HG03460 (cell line): ENCODE results near the gene CA10.

ENCODE experiments used
- ATAC-seq: cut with Tn5 transposase; IDR thresholded peaks from one replicate; pipeline ENCODE4 v1.9.1; 2021; ENCODE audit not compliant: unreplicated experiment

Gene CA10

DNA sequence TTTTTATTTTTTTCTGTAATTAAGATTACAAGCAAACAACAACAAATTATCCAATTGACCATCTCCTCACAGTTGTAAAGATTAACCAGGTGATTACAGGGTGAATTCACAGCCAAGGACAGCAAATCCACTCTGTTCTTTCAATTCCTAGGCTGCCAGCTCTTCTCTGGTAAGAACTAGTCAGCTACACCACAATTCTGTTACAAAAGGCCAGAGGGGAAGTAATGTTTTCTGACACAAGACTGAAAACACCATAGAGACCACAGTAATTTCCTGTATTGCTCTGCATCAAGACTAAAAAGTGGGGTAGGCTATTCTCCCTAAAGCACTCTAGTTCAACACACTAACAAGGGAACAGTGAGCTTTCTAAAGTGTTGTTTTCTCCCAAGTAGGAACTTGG, 10.6 kb downstream of the CA10 start:
- peak; percentile 66 for ATAC-seq

DNA sequence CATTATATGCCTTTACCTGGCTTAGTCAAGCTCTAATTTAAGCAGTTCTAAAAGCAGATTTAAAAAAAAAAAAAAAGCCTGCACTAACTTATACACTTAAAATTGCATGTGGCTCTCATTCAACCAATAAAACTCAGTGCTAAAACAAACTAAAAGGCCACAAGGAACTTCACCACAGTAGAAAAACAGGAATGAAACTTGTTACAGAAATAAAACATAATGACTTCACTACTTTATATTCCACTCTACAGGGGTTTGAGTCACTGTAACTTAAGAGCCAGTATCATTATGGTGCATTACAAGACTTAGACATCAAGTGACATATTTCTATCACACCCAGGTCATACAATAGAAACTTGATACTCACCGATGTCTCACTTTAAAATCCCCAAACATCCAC, 11.1 kb downstream of the CA10 start:
- ATAC-seq: no peak

DNA sequence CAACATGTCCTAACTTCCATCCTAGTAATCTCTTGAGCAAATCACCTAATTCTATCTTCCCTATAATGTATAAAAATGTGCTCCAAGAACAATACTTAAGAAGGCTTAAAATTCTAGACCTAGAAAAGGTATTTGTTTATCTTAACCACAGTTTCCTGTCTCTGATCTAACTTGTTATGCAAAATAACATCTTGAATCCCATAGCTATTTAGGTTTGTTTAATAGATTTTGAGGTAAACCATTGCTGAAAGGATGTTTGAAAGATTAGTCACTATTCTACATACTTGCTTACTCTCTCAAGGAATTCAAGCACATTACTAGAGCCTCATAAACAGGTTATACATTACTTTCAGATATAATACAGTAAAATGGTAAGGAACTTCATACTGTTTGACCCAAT, 13.0 kb downstream of the CA10 start:
- no peak for ATAC-seq

DNA sequence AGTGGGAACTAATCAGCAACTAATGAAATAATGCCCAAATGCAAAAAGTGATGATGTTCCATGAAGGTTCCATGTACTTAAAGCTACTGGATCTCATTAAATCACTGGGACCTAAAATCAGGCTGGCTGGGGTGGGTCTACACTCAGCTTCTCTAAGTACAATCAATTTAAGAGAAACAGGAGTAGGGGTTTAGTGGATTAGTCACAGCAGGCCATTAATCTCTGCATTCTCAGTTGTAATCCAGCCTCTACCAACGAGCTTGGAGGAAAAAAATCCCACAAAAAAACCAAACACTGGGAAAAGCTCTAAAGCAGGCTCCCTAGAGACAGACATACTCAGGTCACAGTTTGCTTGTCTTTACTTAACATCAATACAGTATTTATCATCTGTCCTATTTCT, 15.0 kb downstream of the CA10 start:
- ATAC-seq: no peak

DNA sequence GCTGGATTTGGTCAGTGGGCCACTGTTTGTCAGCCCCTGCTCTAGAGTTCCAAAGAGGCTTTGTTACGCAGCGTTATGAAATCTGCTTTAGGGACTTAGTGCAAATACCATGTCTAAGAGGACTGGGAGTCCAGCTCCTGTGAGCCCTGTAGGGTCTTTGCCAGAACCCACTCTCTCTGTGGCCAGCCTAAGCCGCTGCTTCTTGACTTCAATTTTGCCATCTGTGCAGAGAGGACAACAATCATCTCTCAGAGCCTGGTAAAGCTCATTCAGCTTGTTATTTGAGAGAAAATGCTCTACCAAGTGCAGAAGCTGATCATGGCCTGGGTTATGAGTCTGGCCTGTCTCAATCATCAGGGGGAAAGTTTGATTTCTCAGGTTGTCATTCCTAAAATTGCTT, 17.9 kb downstream of the CA10 start:
- ATAC-seq: no peak

DNA sequence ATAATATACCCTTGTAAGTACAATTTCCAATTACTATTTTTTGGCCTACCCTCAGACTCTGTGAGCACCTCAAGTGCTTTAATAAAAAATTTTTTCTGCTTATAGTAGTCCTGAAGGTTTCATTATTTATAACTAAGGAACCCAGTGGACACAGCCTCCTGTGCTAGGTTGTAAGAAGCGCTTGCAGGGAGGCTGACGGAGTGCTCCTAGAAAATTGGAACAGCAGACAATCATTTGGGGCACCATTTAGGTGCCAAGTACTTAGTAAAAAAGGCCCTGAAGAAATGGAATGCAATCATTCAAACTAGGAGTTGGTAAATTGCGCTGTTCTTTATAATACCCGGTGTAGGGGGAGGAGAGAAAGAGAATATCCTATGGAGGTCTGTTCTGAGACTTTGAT, 19.8 kb downstream of the CA10 start:
- ATAC-seq: no peak

DNA sequence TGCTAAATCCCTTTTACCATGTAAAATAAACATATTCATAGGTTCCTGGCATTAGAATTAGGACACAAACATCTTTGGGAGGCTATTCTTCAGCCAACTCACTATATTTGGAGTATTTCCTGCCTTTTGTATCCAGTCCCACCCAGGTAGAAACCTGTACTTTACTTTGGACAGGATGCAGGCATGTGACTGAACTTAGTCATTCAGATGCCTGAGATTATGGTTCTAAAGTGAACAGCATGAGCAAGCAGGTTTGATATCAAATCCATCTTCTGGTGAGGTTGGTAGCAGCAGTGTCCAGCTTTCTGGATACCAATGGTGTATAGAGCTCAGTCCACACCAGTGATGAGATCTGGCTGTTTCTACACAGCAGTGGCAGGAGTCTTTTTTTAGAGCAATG, 20.2 kb downstream of the CA10 start:
- no peak for ATAC-seq

DNA sequence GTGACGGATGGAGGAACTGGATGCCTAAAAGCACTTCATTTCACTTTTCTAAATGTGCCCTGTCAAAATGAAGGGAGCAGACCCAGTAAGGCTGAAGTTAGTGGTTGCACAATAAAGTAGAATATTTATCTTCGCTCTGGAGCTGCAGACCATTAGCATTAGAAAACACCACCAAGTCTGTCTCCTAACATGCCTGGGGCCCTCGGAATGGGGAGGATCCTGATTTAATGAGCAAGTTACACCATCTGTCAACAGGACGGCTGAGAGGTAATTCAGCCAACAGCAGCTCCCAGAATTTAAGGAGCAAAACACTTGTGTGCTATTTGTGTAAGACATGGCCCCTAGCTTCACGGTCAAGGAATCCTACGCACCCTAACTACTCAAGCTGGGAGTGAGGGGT, 22.3 kb downstream of the CA10 start:
- no peak for ATAC-seq

DNA sequence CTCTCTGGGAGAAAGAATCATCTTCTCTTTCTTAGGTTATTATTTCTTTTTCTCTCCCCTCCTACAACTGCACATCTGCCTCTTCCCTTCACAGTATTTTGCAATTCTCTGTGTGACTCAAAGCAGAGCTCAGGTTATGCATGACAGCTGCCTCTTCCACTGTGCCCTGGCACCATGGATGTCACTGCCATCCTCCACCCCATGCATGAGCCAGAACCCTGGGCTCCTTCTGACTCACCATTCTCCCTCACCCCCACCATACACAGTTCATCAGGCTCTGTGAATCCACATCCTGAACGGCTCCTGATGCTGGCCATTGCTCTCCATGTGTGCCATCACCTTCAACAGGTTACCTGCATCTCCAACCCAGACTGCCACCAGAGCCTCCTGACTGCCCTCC, 23.9 kb downstream of the CA10 start:
- no peak for ATAC-seq

DNA sequence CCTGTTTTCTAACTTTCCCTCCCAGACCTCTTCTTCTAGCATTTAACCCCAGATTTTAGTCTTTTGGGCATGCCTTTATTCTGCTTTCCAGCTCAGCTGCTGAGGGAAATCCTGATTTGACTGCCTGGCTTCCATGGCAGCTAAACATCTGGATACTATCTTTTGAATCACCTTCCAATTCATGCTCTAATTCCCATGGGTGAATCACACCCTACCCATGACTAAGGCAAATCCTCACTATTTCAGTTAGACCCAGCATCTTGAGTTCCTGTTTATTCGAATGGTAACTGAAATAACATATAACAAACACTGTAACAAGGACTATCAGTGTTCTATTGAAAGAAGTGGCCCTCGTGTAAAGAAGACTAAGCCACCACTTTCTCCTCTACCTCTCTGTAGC, 29.8 kb downstream of the CA10 start:
- ATAC-seq: no peak

DNA sequence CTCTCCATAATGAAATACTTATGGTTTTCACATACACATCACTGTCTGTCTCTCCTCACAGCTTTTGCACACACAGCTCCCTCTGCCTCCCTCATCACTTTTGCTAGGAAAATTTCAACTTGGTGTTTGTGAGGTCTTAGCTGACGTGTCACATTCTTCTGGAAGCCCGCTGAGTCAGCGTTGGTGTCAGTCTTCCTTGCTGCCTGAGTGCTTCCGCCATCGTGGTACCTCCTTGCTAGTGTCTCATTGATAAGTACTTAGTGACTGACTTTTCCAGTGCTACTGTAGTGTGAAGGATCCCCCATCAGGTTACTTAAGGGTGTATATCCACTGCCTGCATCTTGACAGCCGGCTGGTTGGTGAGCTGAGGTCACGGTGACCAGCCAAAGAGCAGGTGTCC, 33.5 kb downstream of the CA10 start:
- ATAC-seq: no peak

DNA sequence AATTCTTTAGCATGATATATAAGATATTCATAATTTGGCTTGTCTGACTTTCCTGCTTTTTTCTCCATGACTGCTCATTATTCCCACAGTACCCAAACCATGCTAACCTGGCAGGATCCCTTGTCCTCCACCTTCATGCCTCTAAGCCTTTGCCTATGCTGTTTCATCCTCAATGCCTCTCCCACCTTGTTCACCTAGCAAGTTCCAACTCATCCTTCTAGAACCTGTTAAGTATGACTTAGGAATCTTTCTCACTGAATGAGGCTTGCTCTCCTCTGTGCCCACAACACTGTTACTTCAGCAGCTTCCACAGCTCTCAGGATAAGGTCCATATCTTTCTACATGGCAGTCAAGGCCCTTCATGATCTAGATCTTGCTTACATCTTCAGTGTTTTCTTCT, 34.0 kb downstream of the CA10 start:
- ATAC-seq: no peak

DNA sequence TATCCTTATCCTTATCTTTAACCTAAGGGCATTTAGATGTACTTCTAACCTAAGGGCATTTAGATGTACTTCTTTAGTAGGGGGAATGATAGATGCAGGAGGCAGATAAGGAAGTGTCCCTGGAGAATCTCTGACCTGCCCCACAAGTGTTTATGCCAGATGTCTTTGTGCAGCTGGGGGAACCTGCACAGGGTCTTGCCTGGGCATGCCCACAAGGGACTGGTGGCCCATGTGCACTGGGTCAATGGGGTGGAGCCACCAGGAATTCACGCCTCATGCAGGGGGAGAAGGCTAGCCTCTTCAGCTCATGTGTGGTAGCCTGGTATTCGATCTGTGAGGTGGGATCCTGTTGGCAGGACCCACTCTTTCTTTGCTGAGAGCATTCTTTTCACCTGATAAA, 38.0 kb downstream of the CA10 start:
- no peak for ATAC-seq

DNA sequence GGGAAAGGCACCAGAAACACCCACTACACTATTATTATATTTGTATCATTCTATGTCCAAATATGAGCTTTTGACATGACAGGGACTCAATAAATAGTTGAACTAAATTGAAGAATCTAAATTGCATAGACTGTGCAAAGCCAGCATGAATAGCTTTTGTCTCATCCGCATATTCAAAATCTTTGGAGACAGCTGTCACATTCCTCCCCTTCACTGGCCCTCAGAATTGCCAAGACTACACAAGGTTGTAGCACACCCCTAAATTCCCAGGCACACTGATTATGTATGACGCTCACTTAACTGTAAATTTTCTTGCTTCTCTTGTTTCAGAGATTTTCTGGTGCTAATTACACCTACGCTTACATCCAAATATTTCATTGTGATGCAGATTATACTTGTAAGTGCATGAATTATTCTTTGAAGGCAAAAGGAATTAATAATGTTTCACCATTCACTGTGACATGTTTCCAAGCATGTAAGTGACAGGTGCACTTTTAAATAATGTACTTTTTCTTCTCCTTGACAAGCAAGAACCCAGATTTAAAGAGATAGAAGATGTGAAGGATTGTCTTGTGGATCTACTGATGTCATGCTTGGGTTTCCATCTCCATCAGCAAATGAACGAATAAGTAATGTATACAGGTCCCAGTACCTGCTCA, 47.5 kb downstream of the CA10 start:
- ATAC-seq: no peak

DNA sequence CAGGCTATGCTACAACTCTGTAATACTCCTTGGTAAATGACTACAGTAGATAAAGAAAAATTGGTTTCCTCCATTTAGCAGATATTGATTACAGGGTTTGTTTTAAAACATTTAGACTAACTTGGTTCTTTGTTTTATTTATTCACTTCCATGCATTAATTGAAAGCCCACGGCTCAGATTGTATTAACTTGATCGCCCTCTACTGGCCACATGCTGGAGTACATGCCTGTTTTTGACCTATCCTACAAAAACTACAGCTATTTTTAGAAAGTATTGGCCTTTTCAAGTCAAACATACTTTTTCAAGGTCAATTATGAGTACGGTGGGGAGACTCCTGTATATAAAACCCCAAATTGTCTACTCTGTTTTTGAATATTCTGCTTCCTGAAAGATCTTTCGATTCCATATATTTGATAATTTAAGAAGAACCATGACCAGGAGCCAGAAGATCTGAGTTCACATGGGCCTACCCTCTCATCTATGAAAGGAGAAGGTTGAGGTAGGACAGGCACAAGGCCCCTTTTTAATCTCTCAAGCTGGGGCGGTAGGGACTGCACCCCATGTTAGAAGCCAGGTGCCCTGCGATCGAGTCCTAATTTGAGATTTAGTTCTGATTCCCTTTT, 51.8 kb downstream of the CA10 start:
- no peak for ATAC-seq

DNA sequence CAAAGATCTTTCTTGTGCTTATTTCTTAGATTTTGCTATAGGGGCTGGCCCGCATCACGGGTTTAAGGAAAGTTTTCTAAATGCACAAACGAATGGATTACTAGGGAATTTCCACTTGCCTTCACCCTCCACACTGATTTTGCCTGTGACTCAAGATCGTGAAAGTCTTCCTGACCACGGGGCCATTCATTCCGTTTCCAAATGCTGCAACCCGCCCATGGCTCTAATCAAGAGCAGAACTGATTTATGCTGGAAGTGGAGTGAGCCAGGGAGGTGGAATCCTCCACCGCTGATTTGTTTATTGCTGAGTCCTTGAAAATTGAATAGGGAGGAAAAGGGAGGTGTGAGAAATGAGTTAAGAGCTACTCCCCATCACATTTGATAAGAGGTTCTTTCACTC, 52.4 kb downstream of the CA10 start:
- ATAC-seq: no peak

DNA sequence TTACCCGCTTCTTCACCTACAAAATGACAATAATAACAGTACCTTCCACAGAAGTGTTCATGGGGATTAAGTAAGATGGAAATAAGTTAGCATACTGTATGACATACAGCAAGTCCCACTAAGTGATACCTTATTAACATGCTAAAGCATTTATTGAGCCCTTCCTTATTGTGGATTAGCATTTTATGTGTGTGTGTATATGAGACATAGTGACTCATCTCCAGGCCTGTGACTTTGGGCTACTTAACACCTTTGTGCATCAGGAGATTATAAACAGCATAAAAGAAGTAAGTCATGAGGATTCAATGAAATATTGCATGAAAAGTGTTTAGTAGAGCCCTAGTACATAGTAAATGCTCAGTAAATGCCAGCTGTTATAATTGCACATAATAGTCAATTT, 52.9 kb downstream of the CA10 start:
- ATAC-seq: no peak

DNA sequence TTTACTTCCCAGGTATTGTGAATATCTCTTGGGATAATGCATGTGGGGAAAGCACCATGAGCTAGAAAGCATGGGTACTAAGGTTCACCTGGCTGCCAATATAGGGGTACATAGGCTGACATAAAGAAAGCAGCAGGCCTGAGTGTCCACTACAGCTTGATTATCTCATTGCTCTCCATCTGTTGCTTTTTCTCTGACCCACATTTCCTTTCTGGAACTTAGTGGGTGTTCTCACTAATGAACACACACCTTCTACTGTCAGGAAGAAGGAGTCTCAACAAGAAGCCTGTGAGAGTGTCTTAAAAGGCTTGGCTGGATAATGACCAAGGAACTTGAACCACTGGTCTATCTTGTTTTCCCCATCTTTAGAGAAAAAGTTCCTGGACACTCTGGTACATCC, 62.5 kb downstream of the CA10 start:
- no peak for ATAC-seq

DNA sequence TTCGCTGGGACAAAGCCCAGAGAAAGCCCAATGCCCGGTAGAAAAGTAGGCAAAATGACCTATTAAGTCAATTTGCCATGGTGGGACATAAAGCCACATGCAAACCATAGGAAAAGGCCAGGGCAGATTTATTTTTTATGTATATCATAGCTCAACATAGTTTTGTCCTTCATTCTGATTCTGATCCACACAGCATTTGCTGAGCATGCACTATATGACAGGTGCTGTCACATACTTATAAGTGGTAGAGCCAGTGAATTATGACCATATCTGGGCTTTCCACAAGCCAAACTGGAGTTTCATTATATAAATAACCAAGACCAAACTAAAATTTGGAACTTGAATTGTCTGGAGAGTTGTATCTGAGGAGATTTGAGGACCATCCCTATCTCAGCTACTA, 74.3 kb downstream of the CA10 start:
- ATAC-seq: no peak

DNA sequence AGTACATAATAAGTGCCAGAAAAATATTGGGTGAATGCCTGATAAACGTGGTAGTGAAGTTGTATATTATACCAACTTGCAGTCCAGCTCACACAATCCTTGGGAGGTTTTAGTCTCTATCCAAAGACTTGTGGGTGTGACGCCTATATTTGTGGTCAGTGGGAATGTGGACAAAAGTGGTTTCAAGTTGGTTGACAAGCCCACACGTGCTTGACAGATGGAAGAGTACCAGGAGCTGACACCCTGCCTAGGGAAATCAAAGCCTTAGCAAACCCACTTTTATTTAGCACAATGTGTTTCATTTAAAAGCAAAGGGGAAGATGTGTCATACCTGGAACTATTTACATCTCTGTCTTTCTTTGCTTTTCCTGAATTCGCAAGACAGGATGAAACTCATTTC, 79.0 kb downstream of the CA10 start:
- ATAC-seq: no peak

DNA sequence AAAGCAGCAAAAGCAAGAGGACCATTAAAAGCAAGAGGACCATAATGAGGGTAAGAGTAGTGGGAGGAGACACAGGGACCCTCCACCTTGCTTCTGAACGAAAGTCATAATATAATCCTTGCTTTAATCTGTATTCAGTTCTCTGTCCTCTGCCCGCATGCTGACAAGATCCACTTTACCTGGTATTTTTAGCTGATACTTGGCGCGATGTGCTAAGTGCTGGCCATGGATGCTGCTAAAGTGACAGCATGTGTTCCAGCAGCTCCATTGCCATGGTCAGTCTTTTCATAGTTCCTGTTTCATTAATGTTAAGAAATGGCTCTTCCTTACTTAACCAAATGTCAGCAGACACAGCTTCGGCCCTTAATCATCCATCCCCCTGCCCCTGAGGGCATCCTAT, 86.8 kb downstream of the CA10 start:
- ATAC-seq: no peak

DNA sequence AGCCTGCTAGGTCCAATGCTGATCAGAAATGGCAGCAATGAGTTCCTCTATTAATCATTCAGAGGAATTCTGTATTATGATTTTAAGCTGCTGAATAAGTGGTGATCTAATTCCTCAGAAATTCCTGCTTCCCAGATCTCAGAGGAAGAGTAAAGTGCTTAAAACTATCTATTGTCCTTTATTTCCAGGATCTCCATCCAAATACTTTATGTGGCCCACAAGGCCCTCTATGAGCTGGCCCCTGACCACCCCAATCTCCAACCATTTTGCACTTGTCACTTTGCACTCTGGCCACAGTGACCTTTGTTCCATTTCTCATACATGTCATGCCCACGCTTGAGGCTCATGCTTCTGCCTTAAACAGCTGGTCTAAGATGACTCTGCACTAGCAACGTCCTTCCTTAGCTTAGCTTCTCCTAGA, 93.7 kb downstream of the CA10 start:
- no peak for ATAC-seq

DNA sequence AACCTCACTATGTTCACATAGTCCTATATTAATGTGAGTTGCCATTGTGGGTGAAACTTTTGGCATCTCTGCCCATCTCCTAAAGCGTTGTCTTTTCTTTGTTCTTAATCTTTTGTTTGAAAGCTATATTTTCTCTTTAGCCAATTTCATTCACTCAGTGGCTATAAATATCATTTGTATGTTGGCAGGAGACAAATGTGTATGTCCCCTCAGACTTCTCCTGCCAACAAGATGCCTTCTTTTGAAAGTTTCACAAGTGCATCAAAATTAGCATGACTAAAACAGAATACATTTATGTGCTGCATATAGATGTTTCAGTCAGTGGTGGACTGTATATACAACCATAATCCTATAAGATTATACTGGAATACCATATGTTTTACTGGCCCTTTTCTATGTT, 109.0 kb downstream of the CA10 start:
- ATAC-seq: no peak
